ENCODE results near the gene RAB11FIP4.

RAB11FIP4 gene

GRCh38 chr17:31413874-31414549 lies 22.5 kb downstream of the RAB11FIP4 start:
- TF ChIP-seq POLR2AphosphoS5 (IDR thresholded peaks at IDR 0.05; ENCODE audit: low read depth, low read length) (no peak), TAF1 (IDR thresholded peaks at IDR 0.05; ENCODE audit: borderline replicate concordance, insufficient read depth, low read length) (no peak), FOXP2 (optimal IDR thresholded peaks at IDR 0.05; ENCODE audit: borderline replicate concordance, extremely low read depth, extremely low read length, insufficient read depth) (no peak), REST (IDR thresholded peaks at IDR 0.05; ENCODE audit: insufficient read depth in 1 of 2, low read depth in 2 of 2, low read length in 2 of 2) (no peak), SIN3A (IDR thresholded peaks at IDR 0.05; ENCODE audit: borderline replicate concordance, insufficient read depth, low read length) (no peak)

GRCh38 chr17:31414550-31414918 lies 23.1 kb downstream of the RAB11FIP4 start:
- TF ChIP-seq SIN3A (IDR thresholded peaks at IDR 0.05; ENCODE audit: borderline replicate concordance, insufficient read depth, low read length) (no peak), FOXP2 (optimal IDR thresholded peaks at IDR 0.05; ENCODE audit: borderline replicate concordance, extremely low read depth, extremely low read length, insufficient read depth) (no peak), REST (IDR thresholded peaks at IDR 0.05; ENCODE audit: insufficient read depth in 1 of 2, low read depth in 2 of 2, low read length in 2 of 2) (no peak), TAF1 (IDR thresholded peaks at IDR 0.05; ENCODE audit: borderline replicate concordance, insufficient read depth, low read length) (no peak), POLR2AphosphoS5 (IDR thresholded peaks at IDR 0.05; ENCODE audit: low read depth, low read length) (no peak)

GRCh38 chr17:31415004-31415454 lies 23.6 kb downstream of the RAB11FIP4 start:
- TF ChIP-seq SIN3A (IDR thresholded peaks at IDR 0.05; ENCODE audit: borderline replicate concordance, insufficient read depth, low read length) (no peak), FOXP2 (optimal IDR thresholded peaks at IDR 0.05; ENCODE audit: borderline replicate concordance, extremely low read depth, extremely low read length, insufficient read depth) (no peak), TAF1 (IDR thresholded peaks at IDR 0.05; ENCODE audit: borderline replicate concordance, insufficient read depth, low read length) (no peak), REST (IDR thresholded peaks at IDR 0.05; ENCODE audit: insufficient read depth in 1 of 2, low read depth in 2 of 2, low read length in 2 of 2) (no peak), POLR2AphosphoS5 (IDR thresholded peaks at IDR 0.05; ENCODE audit: low read depth, low read length) (no peak)

GRCh38 chr17:31415640-31416502 lies 24.4 kb downstream of the RAB11FIP4 start:
- no peak for TF ChIP-seq FOXP2 (optimal IDR thresholded peaks at IDR 0.05; ENCODE audit: borderline replicate concordance, extremely low read depth, extremely low read length, insufficient read depth)
- TF ChIP-seq POLR2AphosphoS5 (IDR thresholded peaks at IDR 0.05; ENCODE audit: low read depth, low read length): no peak
- TF ChIP-seq REST (IDR thresholded peaks at IDR 0.05; ENCODE audit: insufficient read depth in 1 of 2, low read depth in 2 of 2, low read length in 2 of 2): no peak
- TF ChIP-seq TAF1 (IDR thresholded peaks at IDR 0.05; ENCODE audit: borderline replicate concordance, insufficient read depth, low read length): no peak
- TF ChIP-seq SIN3A (IDR thresholded peaks at IDR 0.05; ENCODE audit: borderline replicate concordance, insufficient read depth, low read length): no peak

Data from PFSK-1 (cell line).